SU-DHL-6 (cell line): ENCODE measurements around the gene GAL3ST3.

ENCODE experiments used
- CTCF ChIP-seq: fragments of 200-600 bp; sonication (generic); IDR thresholded peaks from one replicate; pipeline ENCODE4 v1.5.1; 2017; ENCODE audit warnings: antibody characterized with exemption, mild to moderate bottlenecking, low read length, moderate library complexity; ENCODE audit not compliant: insufficient read depth, poor library complexity, severe bottlenecking
- EZH2phosphoT487 ChIP-seq: fragments of 200-600 bp; sonication (generic), shearing (Covaris generic); conservative IDR thresholded peaks from 2 replicates; pipeline ENCODE4 v1.6.1; 2018; ENCODE audit warnings: mild to moderate bottlenecking, antibody characterized with exemption, low read length, moderate library complexity, mixed read lengths

- TF ChIP-seq CTCF (peak; percentile 86), EZH2phosphoT487 (no peak)
Observed at GRCh38 chr11:66045177-66045639, 3.8 kb downstream of the GAL3ST3 start.
